ENCODE data around the gene IL10RA. TPM values are rescaled to one million over a fixed set of nuclear protein-coding genes. Genes with fewer than 3 reads are reported as not detected.

The IL10RA gene
- total RNA-seq, 2 donors from 2014 or later, result 262 to 274 TPM

Other genes with a start within 250 kb of the IL10RA start
- gene DSCAML1, start 189.2 kb upstream of the IL10RA start, total RNA-seq, result under 1 TPM; 0.21 to 0.92 TPM
- 1 to 10 TPM in 1 of 2 donors, not detected in 1; 1.3 TPM for gene FXYD2, start 161.7 kb upstream of the IL10RA start, total RNA-seq
- under 1 TPM in 1 of 2 donors, not detected in 1; 0.62 TPM for gene FXYD6, start 109.7 kb upstream of the IL10RA start, total RNA-seq
- gene TMPRSS13, start 57.0 kb upstream of the IL10RA start, total RNA-seq, result 1 to 10 TPM; 2.0 to 2.4 TPM
- gene TMPRSS4, start 90.7 kb downstream of the IL10RA start, total RNA-seq, result not detected
- gene SMIM35, start 100.6 kb downstream of the IL10RA start, total RNA-seq, result under 1 TPM; 0.13 to 0.30 TPM
- gene SCN4B, start 166.4 kb downstream of the IL10RA start, total RNA-seq, result not detected
- gene SCN2B, start 190.2 kb downstream of the IL10RA start, total RNA-seq, result not detected
- gene JAML, start 238.6 kb downstream of the IL10RA start, total RNA-seq, result 10 to 100 TPM; 79.9 to 84.0 TPM